Left ventricle myocardium superior (tissue), 1 donor: ENCODE data around the gene RARB. TPM values are rescaled to one million over a fixed set of nuclear protein-coding genes. Genes with fewer than 3 reads are reported as not detected.

ENCODE experiments used
- ATAC-seq: fragments of 200-7000 bp; cut with Tn5 transposase; one replicate; pipeline ENCODE4 v1.9.1; 2020; ENCODE audit warnings: mild to moderate bottlenecking, moderate library complexity
- DNase-seq: peaks from one replicate; pipeline ENCODE4 v3.0.0-alpha.2; 2020
- intact Hi-C: fragments of 100-400 bp; cut with micrococcal nuclease; formaldehyde crosslinking; loops from one replicate; pipeline ENCODE4 v1.11.0; 2022
- total RNA-seq: library from RNA; stranded (reverse); fragmentation: NEBNext Ultra II Directional; extraction: Animal tissue kit (Norgen Biotek cat#: 25700); gene quantifications from one replicate; pipeline ENCODE4 v1.2.1, GENCODE V29; 2021
- donor health status: DM: no; HTN: yes; CAD: no; lungs with severe emphysema.

Gene RARB
- total RNA-seq, 1 donor from 2014 or later, result 22.8 TPM

- intact Hi-C loops, result loop anchor here (10.0 kb wide), 1 partner anchor 385 kb away; no protein-coding TSS in a partner anchor
- no peak for ATAC-seq
- no peak for DNase-seq
Measured at GRCh38 chr3:25420147-25420546, 7.9 kb upstream of the RARB start.

GRCh38 chr3:25420885-25421284 lies 7.2 kb upstream of the RARB start:
- DNase-seq, result no peak
- intact Hi-C loops, result loop anchor here (10.0 kb wide), 1 partner anchor 386 kb away; no protein-coding TSS in a partner anchor
- no peak for ATAC-seq

GRCh38 chr3:25421747-25422146 lies 6.3 kb upstream of the RARB start:
- ATAC-seq, result no peak
- no peak for DNase-seq
- intact Hi-C loops, result loop anchor here (10.0 kb wide), 1 partner anchor 387 kb away; no protein-coding TSS in a partner anchor

- ATAC-seq (no peak), DNase-seq (no peak)
- intact Hi-C loops, result loop anchor here (10.0 kb wide), 1 partner anchor 389 kb away; no protein-coding TSS in a partner anchor
Measured at GRCh38 chr3:25423780-25424588, 4.1 kb upstream of the RARB start.

DNA sequence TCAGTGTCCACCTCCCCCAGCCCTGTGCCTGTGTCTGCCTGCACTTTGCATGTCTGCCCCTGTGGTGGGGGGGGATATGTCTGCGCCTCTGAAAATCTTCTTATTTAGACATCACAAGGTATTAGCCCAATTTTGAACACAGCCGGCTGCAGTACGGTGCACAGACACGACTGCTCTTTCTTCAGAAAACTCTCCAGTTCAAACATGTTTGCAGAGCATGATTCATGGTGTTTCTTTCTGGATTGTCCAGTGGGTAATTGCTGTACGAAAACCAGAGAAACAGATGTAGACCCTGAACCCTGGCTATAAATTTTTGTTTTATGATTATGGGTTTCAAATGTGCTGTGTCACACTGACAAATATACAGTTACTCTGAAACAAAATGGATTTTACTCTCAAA lies 3.4 kb upstream of the RARB start:
- ATAC-seq (no peak), DNase-seq (no peak)
- intact Hi-C loops, result loop anchor here (10.0 kb wide), 1 partner anchor 390 kb away; no protein-coding TSS in a partner anchor

DNA sequence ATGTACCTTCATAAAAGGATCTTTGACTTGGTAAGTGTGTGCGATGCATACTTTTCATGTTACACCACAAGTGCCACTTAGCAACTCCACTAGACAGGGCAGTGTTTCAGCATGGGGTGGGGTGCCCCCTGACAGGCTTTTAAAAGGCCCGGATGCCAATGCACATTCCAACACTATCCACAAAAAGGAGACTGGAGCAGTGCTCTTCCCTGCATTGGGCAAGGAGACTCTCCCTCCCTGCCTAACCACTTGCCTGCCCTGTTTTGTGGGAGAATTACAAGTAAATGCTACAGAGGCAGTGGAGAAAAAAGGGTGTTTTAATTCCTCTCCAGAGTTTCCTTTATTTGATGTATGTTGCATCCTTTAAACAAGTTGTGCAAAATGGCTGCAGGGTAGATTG lies 1.7 kb upstream of the RARB start:
- intact Hi-C loops, result loop anchor here (10.0 kb wide), 1 partner anchor 392 kb away; no protein-coding TSS in a partner anchor
- DNase-seq (peak; percentile 53), ATAC-seq (peak; percentile 69)

DNA sequence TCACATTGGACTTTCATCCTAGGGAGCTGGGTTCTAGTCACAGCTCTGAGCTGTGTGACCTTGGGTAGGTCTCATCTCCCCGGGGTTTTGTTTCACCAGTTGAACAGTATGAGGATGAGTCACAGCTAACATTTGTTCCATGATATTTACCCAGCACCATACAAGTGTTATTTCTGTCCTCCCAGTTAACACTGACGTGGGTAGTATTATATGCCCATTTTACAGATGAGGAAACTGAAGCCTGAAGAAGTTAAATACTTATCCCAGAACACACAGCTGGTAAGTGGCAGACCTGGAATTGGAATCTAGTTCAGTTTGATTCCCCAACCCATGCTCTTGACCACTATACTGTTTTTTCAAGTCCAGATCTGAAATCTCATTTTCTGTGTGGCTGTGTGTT lies 908 bp upstream of the RARB start:
- DNase-seq (no peak), ATAC-seq (no peak)
- intact Hi-C loops, result loop anchor here (10.0 kb wide), 1 partner anchor 392 kb away; no protein-coding TSS in a partner anchor

DNA sequence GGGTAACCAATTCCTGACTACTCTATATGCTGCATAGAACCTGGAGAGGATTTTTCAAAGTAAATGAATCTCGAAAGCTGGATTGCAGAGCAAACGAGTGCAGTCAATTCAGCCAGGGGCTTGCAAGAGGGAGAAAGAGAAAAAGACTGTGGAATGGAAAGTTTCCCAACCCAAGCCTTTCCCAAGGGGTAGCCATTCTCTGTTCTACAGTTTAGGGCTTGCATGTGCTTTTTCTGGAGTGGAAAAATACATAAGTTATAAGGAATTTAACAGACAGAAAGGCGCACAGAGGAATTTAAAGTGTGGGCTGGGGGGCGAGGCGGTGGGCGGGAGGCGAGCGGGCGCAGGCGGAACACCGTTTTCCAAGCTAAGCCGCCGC lies 511 bp upstream of the RARB start:
- ATAC-seq (peak; percentile 12), DNase-seq (no peak)
- intact Hi-C loops, result loop anchor here (10.0 kb wide), 1 partner anchor 393 kb away; no protein-coding TSS in a partner anchor

DNA sequence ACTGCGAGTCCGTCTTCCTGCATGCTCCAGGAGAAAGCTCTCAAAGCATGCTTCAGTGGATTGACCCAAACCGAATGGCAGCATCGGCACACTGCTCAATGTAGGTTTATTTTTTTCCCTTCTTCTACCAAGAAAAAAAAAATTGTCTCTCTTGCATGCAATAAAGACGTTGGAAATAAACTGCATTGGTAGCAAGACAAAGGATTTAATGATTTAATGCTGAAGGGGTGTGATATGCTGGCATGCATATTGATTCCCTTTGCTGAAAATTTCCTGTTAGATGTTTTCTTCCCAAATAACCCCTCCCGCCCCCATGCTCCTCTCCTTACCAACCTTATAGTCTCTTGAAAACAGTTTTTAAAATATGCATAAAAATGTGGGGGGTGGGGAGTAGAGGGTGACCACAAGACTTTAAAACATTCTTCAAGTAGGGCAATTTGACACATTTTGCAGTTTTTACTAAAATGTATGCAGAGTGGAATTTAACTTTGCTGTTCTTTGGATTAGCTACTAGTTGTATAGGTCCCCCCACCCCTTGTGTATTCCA lies 799 bp downstream of the RARB start:
- intact Hi-C loops, result loop anchor here (10.0 kb wide), 1 partner anchor 394 kb away; no protein-coding TSS in a partner anchor
- ATAC-seq (peak; percentile 60), DNase-seq (no peak)

GRCh38 chr3:25429361-25430286 lies 1.6 kb downstream of the RARB start:
- intact Hi-C loops, result loop anchor here (5.0 to 10.0 kb wide), 2 partner anchors 163 to 395 kb away; no protein-coding TSS in a partner anchor
- DNase-seq (no peak), ATAC-seq (no peak)

DNA sequence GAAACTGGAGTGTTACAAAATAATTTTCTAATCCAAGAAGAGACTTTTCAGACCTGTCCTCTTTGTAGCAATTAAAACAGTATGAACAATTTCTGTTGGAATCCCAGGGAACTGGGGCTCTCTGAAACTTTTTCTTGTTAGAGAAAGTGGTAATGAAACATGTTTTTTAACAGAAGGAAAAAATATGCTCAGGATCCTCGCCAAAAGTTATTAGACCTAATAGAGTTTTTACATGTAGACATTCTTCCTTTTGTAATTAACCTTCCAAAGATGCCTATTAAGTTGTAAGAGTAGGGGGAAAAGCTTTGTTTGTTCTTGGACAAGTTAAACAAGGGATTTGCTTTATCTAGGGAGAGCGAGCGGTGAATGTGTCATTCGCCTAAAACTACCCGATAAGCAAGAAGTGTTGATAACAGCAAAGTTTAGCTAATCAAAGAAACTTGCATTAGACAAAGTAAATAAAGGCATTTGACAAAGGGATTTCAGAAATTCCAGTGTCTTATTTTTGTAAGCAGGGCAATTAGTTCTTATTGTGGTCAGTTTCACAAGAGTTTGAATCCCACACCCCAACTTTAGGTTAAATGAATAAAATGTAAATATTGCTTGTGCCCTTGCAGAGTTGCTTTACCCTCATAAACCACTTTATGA lies 2.3 kb downstream of the RARB start:
- DNase-seq (no peak), ATAC-seq (no peak)
- intact Hi-C loops, result loop anchor here (5.0 kb wide), 1 partner anchor 162 kb away; no protein-coding TSS in a partner anchor

GRCh38 chr3:25430935-25431770 lies 3.1 kb downstream of the RARB start:
- intact Hi-C loops, result loop anchor here (5.0 kb wide), 1 partner anchor 161 kb away; no protein-coding TSS in a partner anchor
- DNase-seq, result no peak
- no peak for ATAC-seq

DNA sequence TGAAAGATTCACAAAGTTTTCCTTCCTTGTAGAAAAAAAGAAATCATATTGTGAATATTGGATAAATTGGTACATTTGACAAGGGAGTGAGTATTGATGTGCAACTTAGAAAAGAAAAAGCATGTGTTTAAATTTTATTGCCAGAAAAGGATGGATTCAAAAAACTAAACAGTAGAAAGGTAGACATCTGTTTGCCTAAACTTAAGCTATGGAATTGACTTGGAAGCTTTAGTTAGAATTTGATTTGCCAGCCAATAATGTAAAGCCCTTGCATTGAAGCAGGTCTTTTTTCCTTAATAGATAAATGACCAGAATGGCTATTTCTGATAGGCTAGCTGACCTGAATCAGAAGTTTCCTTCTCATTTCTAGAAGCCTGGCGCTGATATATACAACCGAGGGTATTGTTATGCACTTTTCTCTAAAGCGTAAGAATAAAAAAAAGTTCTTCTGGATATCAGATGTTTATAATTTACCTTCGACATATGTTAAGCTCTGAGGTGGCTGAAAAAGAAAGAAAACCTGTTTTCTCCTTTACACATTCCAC lies 4.2 kb downstream of the RARB start:
- intact Hi-C loops, result loop anchor here (5.0 kb wide), 1 partner anchor 160 kb away; no protein-coding TSS in a partner anchor
- ATAC-seq (no peak), DNase-seq (no peak)

- intact Hi-C loops, result loop anchor here (5.0 kb wide), 1 partner anchor 159 kb away; no protein-coding TSS in a partner anchor
- DNase-seq (no peak), ATAC-seq (no peak)
Measured at GRCh38 chr3:25433106-25433505, 5.0 kb downstream of the RARB start.

DNA sequence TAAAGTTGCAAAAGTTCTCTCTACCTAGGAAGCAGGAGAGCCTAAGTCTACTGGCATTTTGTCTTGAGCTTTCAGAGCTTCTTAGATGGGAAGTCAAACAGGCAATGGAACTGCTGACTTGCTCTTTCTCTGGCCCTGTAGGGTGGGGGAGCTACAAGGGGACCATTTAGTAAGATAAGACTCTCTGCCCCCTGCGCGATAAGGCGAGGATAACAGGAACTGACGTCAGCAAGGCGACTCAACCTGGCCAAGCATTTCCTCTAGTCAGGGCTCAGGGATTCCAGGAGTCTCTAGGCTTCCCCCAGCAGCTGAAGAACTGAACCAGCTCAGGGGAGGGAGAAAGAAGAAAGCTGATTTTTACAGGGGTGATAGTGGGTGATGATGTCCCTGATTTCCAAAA lies 5.8 kb downstream of the RARB start:
- ATAC-seq, result peak; percentile 34
- intact Hi-C loops, result loop anchor here (5.0 kb wide), 1 partner anchor 158 kb away; no protein-coding TSS in a partner anchor
- no peak for DNase-seq

DNA sequence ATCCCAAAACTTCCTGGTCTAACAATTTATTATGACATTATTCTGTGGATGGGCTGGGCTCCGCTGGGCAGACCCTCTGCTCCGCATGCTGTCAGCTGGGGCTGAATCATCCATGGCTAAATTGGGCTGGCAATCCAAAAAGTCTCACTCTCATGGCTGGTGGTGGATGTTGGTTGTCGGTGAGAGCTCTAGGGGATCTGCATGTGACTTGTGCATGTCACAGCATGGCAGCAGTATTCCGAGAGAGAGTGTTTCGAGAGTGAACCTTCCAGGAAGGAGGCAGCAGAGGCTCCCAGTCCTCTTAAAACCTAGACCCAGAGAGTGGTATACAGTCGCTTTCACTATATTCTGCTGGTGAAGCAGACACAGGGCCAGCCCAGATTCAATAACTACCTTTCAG lies 9.9 kb downstream of the RARB start:
- intact Hi-C loops, result no loop called here
- DNase-seq, result no peak
- peak; percentile 42 for ATAC-seq

DNA sequence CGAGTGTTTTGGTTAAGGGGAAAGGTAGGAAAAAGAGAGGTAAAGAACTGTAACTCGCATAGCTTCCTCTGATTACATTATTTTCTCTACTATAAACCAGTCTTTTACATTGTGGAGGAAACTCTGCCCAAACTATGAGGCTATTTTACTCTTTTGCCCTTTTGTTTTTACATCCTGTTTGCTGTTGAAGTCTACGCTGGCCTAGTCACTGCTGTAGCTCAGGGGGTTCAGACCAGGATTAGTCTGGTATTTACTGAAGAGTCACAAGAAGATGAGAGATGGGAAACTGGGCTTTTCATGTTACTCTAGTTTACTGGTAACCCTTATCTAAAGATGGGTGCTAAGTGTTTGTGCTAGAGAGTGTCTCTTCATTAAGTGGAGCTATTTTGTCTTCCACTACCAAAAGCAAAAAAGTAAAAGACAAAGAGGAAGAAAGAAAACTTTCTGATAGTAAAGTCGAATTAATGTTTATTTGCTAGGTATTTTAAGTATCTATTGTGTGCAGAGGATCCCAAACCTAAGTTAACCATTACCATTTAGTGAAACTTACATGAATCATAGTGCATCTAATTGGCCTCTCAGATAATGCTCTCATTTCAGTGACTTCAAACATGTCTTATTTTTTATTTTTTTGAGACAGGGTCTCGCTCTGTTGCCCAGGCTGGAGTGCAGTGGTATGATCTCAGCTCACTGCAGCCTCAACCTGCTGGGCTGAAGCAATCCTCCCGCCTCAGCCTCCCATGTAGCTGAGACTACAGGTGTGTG lies 10.9 kb downstream of the RARB start:
- no peak for ATAC-seq
- intact Hi-C loops, result no loop called here

More for the DNA sequence above, 10.9 kb downstream of the RARB start:
- DNase-seq, result no peak
